Endothelial cell of umbilical vein (primary cell): Measurements from ENCODE around the gene CTU2. TPM values are rescaled to one million over a fixed set of nuclear protein-coding genes. Genes with fewer than 3 reads are reported as not detected.

Source experiments
- BruUV-seq: library from RNA; stranded (reverse); fragments of 400-500 nt; replicated peaks from 2 replicates; lab custom pipeline; 2021; lab: Mats Ljungman, UMichigan
- CTCF ChIA-PET: fragments of 300-600, 350-600 bp; sonication (Branson Sonifier 250); formaldehyde crosslinking; loops from one replicate; lab custom pipeline; 2021; ENCODE audit warnings: antibody characterized with exemption, inconsistent platforms; lab: Charles Lee
- POLR2A ChIA-PET: fragments of 300-600, 350-600 bp; sonication (Branson Sonifier 250); formaldehyde crosslinking; loops from one replicate; lab custom pipeline; 2021; ENCODE audit warnings: antibody characterized with exemption, inconsistent platforms; lab: Charles Lee
- DNase-seq: peaks from one replicate; pipeline ENCODE4 v3.0.0-alpha.2; 2011; ENCODE audit warnings: low read depth, low spot score
- FAIRE-seq: peaks from 2 replicates; lab custom pipeline; 2011; peaks lifted over from hg19 to GRCh38; lab: Jason Lieb, UNC
- H2AFZ ChIP-seq: 2 replicates; pipeline ENCODE4 v1.6.0; 2012; ENCODE audit warnings: low read depth, low read length, control low read depth, inconsistent platforms
- H3K27ac ChIP-seq: 2 replicates; pipeline ENCODE4 v1.5.1; 2011; ENCODE audit warnings: low read depth, mild to moderate bottlenecking, control low read depth, low read length, moderate library complexity; ENCODE audit not compliant: insufficient read depth
- H3K27me3 ChIP-seq, 2 experiments: 2 replicates each; pipeline versions ENCODE4 v1.6.0 to v1.6.1; 2011; ENCODE audit warnings: low read length in 2 of 2, mixed read lengths in 1 of 2; ENCODE audit not compliant: control insufficient read depth in 2 of 2, insufficient read depth in 2 of 2
- H3K36me3 ChIP-seq, 2 experiments: 2 replicates in 1 of 2; 3 replicates in 1 of 2; pipeline ENCODE4 v1.5.1; 2011; ENCODE audit warnings: low read length in 2 of 2, mild to moderate bottlenecking in 1 of 2, moderate library complexity in 1 of 2; ENCODE audit not compliant: control insufficient read depth in 2 of 2, insufficient read depth in 2 of 2; ENCODE audit errors: extremely low read depth in 1 of 2
- H3K4me1 ChIP-seq: 3 replicates; pipeline ENCODE4 v1.5.1; 2011; ENCODE audit warnings: mild to moderate bottlenecking, low read length; ENCODE audit not compliant: control insufficient read depth, insufficient read depth; ENCODE audit errors: extremely low read depth
- H3K4me2 ChIP-seq: 2 replicates; pipeline ENCODE4 v1.6.1; 2011; ENCODE audit warnings: low read length, control low read depth, mixed read lengths; ENCODE audit not compliant: insufficient read depth
- H3K4me3 ChIP-seq, 3 experiments: fragments of 200-600 bp in 1 of 3; sonication (generic), shearing (Covaris generic) in 1 of 3; replicated peaks in 1 of 3; 2 replicates each; pipeline ENCODE4 v1.5.1; 2011 to 2016; ENCODE audit warnings: control low read depth in 3 of 3, low read length in 3 of 3, mild to moderate bottlenecking in 2 of 3, inconsistent platforms in 1 of 3, low read depth in 1 of 3, moderate library complexity in 1 of 3; ENCODE audit not compliant: insufficient read depth in 1 of 3
- H3K79me2 ChIP-seq: 2 replicates; pipeline ENCODE4 v1.6.0; 2012; ENCODE audit warnings: low read length, inconsistent platforms; ENCODE audit not compliant: control insufficient read depth, insufficient read depth
- H3K9ac ChIP-seq: replicated peaks from 2 replicates; pipeline ENCODE3; 2011; ENCODE audit warnings: low read length, control low read depth; ENCODE audit not compliant: insufficient read depth; ENCODE audit errors: extremely low read depth
- H3K9me1 ChIP-seq: replicated peaks from 3 replicates; pipeline ENCODE4 v1.6.0; 2011; ENCODE audit warnings: mild to moderate bottlenecking, low read length; ENCODE audit not compliant: control insufficient read depth, insufficient read depth; ENCODE audit errors: extremely low read depth
- H3K9me3 ChIP-seq: replicated peaks from 2 replicates; pipeline ENCODE4 v1.5.1; 2012; ENCODE audit warnings: low read length, inconsistent platforms; ENCODE audit not compliant: control insufficient read depth, insufficient read depth
- H4K20me1 ChIP-seq: replicated peaks from 2 replicates; pipeline ENCODE3; 2011; ENCODE audit warnings: mild to moderate bottlenecking, low read length; ENCODE audit not compliant: control insufficient read depth, insufficient read depth; ENCODE audit errors: extremely low read depth
- CTCF ChIP-seq, 2 donors: IDR thresholded peaks; 1 replicate in 1 of 2; 2 replicates in 1 of 2; pipeline ENCODE4 v1.5.1; 2011; ENCODE audit warnings: low read length in 2 of 2, mild to moderate bottlenecking in 2 of 2, moderate library complexity in 2 of 2, control low read depth in 1 of 2, inconsistent platforms in 1 of 2, low read depth in 1 of 2; ENCODE audit not compliant: insufficient read depth in 1 of 2; ENCODE audit errors: extremely low read depth in 1 of 2
- EZH2 ChIP-seq: IDR thresholded peaks from 2 replicates; pipeline ENCODE4 v1.6.1; 2012; ENCODE audit warnings: borderline replicate concordance, low read depth, mild to moderate bottlenecking, moderate library complexity, low read length, inconsistent platforms; ENCODE audit not compliant: severe bottlenecking
- FOS ChIP-seq: IDR thresholded peaks from 2 replicates; pipeline ENCODE4 v1.6.1; 2011; ENCODE audit warnings: mild to moderate bottlenecking, low read length, moderate library complexity, borderline replicate concordance; ENCODE audit not compliant: insufficient read depth
- GATA2 ChIP-seq: IDR thresholded peaks from 2 replicates; pipeline ENCODE4 v1.7.0; 2011; ENCODE audit warnings: low read depth, mild to moderate bottlenecking, moderate library complexity, mixed read lengths, low read length; ENCODE audit not compliant: insufficient read length, insufficient read depth
- JUN ChIP-seq: IDR thresholded peaks from 2 replicates; pipeline ENCODE4 v1.6.1; 2011; ENCODE audit warnings: borderline replicate concordance, low read depth; ENCODE audit not compliant: insufficient read length, insufficient read depth
- MAX ChIP-seq: IDR thresholded peaks from 2 replicates; pipeline ENCODE4 v1.6.1; 2011; ENCODE audit not compliant: insufficient read depth, insufficient read length
- MYC ChIP-seq: IDR thresholded peaks from one replicate; pipeline ENCODE4 v1.6.1; 2011; ENCODE audit warnings: mild to moderate bottlenecking, low read depth, low read length
- POLR2A ChIP-seq: IDR thresholded peaks from 2 replicates; pipeline ENCODE4 v1.6.1; 2012; ENCODE audit warnings: low read depth, mild to moderate bottlenecking, control low read depth, low read length
- POLR2AphosphoS5 ChIP-seq: IDR thresholded peaks from 2 replicates; pipeline ENCODE4 v1.6.1; 2012; ENCODE audit warnings: low read depth, mild to moderate bottlenecking, control low read depth, low read length, moderate library complexity; ENCODE audit not compliant: insufficient read depth
- dilution Hi-C: fragments of 300-500 bp; cut with MboI; formaldehyde crosslinking; loops from one replicate; pipeline ENCODE4 v1.15.0; 2019; ENCODE audit warnings: low sequenced_read_pairs; ENCODE audit not compliant: extremely low pct_ligation_motif_present
- intact Hi-C: fragments of 100-400 bp; cut with micrococcal nuclease; formaldehyde crosslinking; loops from one replicate; pipeline ENCODE4 v1.10.0; 2022
- polyA plus RNA-seq, 4 experiments: library from polyadenylated mRNA; depleted of rRNA in 3 of 4; stranded (reverse) in 3 of 4; unstranded in 1 of 4; fragments of >200 nt; gene quantifications; 2 replicates each; pipeline versions ENCODE4 v1.2.1 to v1.2.3, GENCODE V29; 2011 to 2012; ENCODE audit warnings: missing spikeins in 1 of 4
- total RNA-seq: library from RNA; stranded (reverse); gene quantifications from 2 replicates; pipeline ENCODE4 v1.2.3, GENCODE V29; 2021

Gene CTU2
- total and polyA plus RNA-seq, 2 donors (not counting 3 experiments of a cell fraction or from before 2014, with no cell fraction given) = 26.1 to 33.7 TPM

DNA sequence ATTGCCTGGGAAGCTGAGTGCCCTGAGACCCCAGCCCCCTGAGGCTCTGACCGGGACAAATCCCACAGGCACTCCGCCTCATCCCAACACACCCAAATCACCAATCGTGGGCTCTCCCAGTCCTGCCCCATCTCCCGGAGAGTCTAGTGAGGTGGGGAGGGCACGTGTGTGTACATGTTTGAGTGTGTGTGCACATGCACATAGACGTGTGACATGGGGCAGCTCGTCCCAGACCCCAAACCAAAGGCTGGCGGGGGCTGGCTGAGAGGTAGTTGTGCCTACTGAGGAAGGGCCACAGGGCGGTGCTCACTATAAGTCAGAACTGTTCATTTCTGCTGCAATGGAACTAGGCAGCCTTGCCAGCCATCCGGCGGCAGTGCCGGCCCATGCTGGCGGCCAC lies 28.6 kb upstream of the CTU2 start:
- H3K9me3 ChIP-seq = no peaks in the 10 kb centered on the region
- dilution Hi-C loops = no loop called here
- no peak for DNase-seq
- no TSS peak for BruUV-seq
- H2AFZ ChIP-seq = no peak overlapping the region
- no peaks in the 10 kb centered on the region for H3K27me3 ChIP-seq
- H3K36me3 ChIP-seq = peaks cover 0 to 2% of the 10 kb centered on the region in 2 experiments
- no peak overlapping the region for H3K27ac ChIP-seq
- no peak for FAIRE-seq
- H3K9ac ChIP-seq = no peak overlapping the region
- peaks cover 3% of the 10 kb centered on the region for H3K4me1 ChIP-seq
- no peak overlapping the region for H3K4me3 ChIP-seq
- H3K79me2 ChIP-seq = no peaks in the 10 kb centered on the region
- no peak overlapping the region for H3K4me2 ChIP-seq
- intact Hi-C loops = no loop called here
- TF ChIP-seq MYC (no peak), GATA2 (no peak), EZH2 (no peak), FOS (no peak), CTCF (IDR thresholded peaks at IDR 0.05; ENCODE audit: extremely low read depth in 1 of 2, insufficient read depth in 1 of 2, low read depth in 1 of 2, low read length in 2 of 2) (no peak), JUN (no peak), POLR2AphosphoS5 (no peak), MAX (no peak), POLR2A (no peak)
- ChIA-PET CTCF (no interaction called here), POLR2A (no interaction called here)
- no peaks in the 10 kb centered on the region for H3K9me1 ChIP-seq
- no peaks in the 10 kb centered on the region for H4K20me1 ChIP-seq
